Central memory CD8-positive, alpha-beta T cell (primary cell): ENCODE data around the gene EBP.

Experiments used
- ATAC-seq: fragments of 150-1000 bp; cut with Tn5 transposase; replicated peaks from 2 replicates; pipeline ENCODE4 v1.10.0; 2022; ENCODE audit warnings: mild to moderate bottlenecking, moderate FRiP score, moderate number of reproducible peaks; ENCODE audit not compliant: poor library complexity, severe bottlenecking; ENCODE audit errors: extremely low read depth
- DNase-seq, 2 donors: peaks; one replicate each; pipeline ENCODE4 v3.0.0; 2021; ENCODE audit warnings: low spot score in 2 of 2
- H3K27ac Mint-ChIP-seq: one replicate; pipeline ENCODE4 v1.8.0; 2022; ENCODE audit warnings: low read depth, mild to moderate bottlenecking, moderate library complexity, mixed read lengths
- H3K27me3 Mint-ChIP-seq: one replicate; pipeline ENCODE4 v1.8.0; 2022; ENCODE audit warnings: mixed read lengths
- H3K36me3 Mint-ChIP-seq: one replicate; pipeline ENCODE4 v1.8.0; 2022; ENCODE audit warnings: mild to moderate bottlenecking, moderate library complexity, mixed read lengths; ENCODE audit not compliant: insufficient read depth
- H3K4me1 Mint-ChIP-seq: one replicate; pipeline ENCODE4 v1.8.0; 2022; ENCODE audit warnings: mixed read lengths
- H3K4me3 Mint-ChIP-seq: one replicate; pipeline ENCODE4 v1.8.0; 2022; ENCODE audit warnings: mild to moderate bottlenecking, moderate library complexity, mixed read lengths
- H3K9me3 Mint-ChIP-seq: one replicate; pipeline ENCODE4 v1.8.0; 2022; ENCODE audit warnings: mixed read lengths

Gene EBP

DNA sequence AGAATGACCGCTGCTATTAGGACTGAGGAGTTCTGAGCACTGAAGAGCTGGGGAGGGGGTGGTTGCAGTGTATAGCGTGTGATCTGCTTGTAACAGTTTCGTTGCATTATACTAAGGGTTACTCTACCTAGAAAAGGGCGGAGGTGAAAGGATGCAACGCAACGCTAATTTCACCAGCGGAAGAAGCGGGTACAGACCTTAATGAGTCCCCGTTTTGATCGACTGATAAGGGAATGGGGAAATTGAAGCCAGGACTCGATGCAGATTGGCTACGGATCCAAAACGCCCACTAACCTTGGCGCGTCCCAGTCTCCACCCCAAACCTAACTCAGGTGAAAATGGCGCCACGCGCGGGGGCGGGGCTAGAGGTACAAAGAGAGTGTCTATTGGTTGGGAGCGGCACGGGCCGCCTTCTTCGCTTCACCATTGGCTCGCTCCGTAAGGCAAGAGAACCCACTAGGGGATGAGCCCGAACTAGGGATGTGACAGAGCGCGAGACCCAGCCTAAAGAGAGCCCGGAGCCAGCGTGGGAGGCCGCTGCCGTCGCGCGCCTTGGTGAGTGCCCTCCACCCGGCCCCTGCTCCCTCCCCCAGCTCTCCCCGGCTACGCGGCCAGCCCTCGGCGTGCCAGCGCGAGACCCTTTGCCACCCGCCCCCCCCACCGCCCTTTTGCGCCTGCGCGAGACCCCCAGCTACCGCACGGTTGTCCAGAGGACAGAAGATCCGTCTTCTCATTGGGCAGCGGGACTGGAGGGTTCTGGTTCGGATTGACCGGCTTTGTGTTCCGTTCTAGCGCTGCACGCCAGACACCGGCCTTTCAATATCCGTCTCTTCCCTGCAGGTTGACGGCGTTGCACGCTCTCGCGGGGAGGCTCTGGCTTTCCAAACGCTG is at the start of gene EBP:
Gene EBP, plus strand, starts transcription at position 456 of the 891 bp plus-strand sequence. CDS start 1,964 bp downstream, outside the sequence.
- ATAC-seq (peak; percentile 96), DNase-seq (peak; percentile 81 to 94)
- Mint-ChIP-seq H3K27ac (peak within 1 kb of the TSS; percentile 95), H3K4me1 (peaks cover 22% of the 10 kb centered on the region), H3K4me3 (peak within 1 kb of the TSS; percentile 84), H3K9me3 (no peaks in the 10 kb centered on the region), H3K36me3 (peaks cover 24% of the 10 kb centered on the region), H3K27me3 (no peaks in the 10 kb centered on the region)

DNA sequence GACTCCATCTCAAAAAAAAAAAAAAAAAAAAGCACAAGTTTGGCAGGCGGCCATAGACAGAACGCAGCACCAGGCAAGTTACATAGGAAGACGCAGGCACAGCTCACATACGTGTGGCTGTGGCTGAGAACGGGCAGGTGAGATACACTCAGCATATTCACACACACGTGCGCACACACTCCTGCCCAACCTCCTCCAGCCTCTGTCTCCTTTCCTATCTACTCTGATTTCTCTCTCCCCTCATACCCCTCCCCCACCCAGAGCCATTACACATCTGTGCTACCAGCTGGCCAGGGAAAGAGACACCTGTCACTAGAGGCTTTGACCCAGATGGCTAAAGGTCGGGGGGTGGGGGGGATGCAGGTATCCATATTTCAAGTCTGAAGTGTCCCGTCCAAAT is 49.4 kb upstream of the EBP start:
- peaks cover 36% of the 10 kb centered on the region for H3K4me1 Mint-ChIP-seq
- H3K27ac Mint-ChIP-seq, result no peak overlapping the region
- no peaks in the 10 kb centered on the region for H3K9me3 Mint-ChIP-seq
- no peaks in the 10 kb centered on the region for H3K27me3 Mint-ChIP-seq
- DNase-seq (no peak), ATAC-seq (no peak)
- H3K4me3 Mint-ChIP-seq, result no peak overlapping the region
- peaks cover 6% of the 10 kb centered on the region for H3K36me3 Mint-ChIP-seq

DNA sequence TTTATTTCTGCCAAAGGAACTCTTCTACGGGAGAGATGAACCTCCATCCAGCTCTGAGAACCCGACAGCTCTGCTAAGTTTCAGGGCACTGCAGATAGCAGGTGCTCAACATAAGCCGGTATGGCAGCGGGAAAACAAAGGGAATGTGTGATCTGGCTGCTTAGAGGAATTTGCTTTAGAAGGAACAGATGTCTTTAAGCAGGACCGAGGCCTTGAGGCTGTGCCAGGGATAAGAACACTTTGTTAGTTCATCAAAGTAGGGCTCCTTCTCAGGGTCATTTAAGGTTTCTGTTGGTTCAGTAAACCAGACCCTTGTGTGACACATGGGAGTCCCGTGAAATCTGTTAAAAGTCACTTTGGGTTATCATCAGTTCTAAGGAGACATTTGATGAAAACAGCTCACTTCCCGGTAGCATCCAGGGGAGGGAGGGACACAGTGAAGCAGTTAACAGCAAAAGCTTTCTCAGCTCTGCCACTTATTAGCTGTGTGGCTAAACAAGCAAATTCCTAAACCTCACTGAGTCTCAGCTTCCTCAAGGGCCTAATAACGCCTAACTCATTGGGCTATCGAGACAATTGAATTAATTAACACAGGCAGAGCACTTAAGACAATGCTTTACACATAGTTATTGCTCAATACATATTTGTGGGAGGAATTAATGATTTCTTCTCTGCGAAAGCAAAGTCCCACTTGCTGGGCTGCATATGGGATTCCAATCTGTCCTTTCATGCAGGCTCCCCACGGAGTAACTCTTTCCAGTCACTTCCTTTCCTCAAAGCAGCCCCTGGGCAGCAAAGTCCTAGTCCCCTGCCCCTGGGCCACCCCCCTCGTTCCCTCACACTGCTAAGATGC is 48.5 kb upstream of the EBP start:
- ATAC-seq (no peak), DNase-seq (no peak)
- peaks cover 35% of the 10 kb centered on the region for H3K4me1 Mint-ChIP-seq
- no peaks in the 10 kb centered on the region for H3K9me3 Mint-ChIP-seq
- H3K27me3 Mint-ChIP-seq, result no peaks in the 10 kb centered on the region
- H3K27ac Mint-ChIP-seq, result no peak overlapping the region
- no peak overlapping the region for H3K4me3 Mint-ChIP-seq
- peaks cover 6% of the 10 kb centered on the region for H3K36me3 Mint-ChIP-seq

DNA sequence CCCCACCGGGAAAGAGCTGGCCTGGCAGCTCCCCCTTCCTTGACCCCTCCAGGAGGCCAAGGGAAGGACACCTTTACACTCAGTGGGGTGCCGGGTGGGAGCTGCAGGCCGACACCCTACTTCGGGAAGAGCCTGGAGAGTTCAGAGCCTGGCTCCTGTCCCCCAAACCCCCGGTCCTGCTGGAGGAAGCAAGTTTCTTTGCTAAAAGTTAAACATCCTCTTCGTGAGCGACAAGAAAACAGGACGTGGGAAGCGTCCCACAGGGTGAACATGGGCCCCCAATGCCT is 48.0 kb upstream of the EBP start:
- H3K27me3 Mint-ChIP-seq, result no peaks in the 10 kb centered on the region
- no peak for ATAC-seq
- no peaks in the 10 kb centered on the region for H3K9me3 Mint-ChIP-seq
- peaks cover 8% of the 10 kb centered on the region for H3K36me3 Mint-ChIP-seq
- DNase-seq, result no peak
- H3K4me3 Mint-ChIP-seq, result no peak overlapping the region
- H3K27ac Mint-ChIP-seq, result no peak overlapping the region
- H3K4me1 Mint-ChIP-seq, result peaks cover 36% of the 10 kb centered on the region

DNA sequence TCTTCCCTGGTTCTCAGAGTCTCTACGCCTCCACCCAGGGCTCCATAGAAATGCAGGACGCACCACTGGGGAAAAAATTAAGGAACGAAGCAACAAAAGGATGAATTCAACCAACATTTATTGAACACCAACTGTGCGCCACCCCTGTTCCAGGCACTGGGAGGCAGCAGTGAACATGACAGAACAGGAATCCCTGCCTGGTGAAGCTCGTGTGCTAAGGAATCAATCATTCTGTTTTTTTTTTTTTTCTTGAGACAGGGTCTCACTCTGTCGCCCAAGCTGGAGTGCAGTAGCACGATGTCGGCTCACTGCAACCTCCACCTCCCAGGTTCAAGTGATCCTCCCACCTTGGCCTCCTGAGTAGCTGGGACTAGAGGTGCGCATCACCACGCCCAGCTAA is 47.5 kb upstream of the EBP start:
- no peak for ATAC-seq
- Mint-ChIP-seq H3K27me3 (no peaks in the 10 kb centered on the region), H3K27ac (no peak overlapping the region)

DNA sequence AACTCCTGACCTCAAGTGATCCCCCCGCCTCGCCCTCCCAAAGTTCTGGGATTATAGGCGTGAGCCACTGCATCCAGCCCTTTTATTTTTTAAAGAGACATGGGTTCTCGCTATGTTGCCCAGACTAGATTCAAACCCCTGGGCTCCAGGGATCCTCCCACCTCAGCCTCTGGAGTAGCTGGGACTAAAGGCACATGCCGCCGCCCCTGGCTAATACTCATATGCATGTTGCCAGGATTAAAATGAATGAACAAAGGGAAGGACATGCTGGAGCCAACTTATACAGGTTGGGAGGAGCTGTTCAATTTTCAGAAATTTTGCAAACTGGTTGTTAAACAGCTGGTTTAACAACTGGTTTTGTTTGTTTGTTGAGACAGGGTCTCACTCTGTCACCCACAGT is 47.0 kb upstream of the EBP start:
- H3K9me3 Mint-ChIP-seq, result no peaks in the 10 kb centered on the region
- no peak overlapping the region for H3K27ac Mint-ChIP-seq
- peaks cover 8% of the 10 kb centered on the region for H3K36me3 Mint-ChIP-seq
- peaks cover 26% of the 10 kb centered on the region for H3K4me1 Mint-ChIP-seq
- H3K4me3 Mint-ChIP-seq, result no peak overlapping the region
- H3K27me3 Mint-ChIP-seq, result no peaks in the 10 kb centered on the region
- ATAC-seq (no peak), DNase-seq (no peak)

More for the DNA sequence above, 47.5 kb upstream of the EBP start:
- Mint-ChIP-seq H3K36me3 (peaks cover 8% of the 10 kb centered on the region), H3K4me1 (peaks cover 31% of the 10 kb centered on the region), H3K4me3 (no peak overlapping the region), H3K9me3 (no peaks in the 10 kb centered on the region)
- no peak for DNase-seq

DNA sequence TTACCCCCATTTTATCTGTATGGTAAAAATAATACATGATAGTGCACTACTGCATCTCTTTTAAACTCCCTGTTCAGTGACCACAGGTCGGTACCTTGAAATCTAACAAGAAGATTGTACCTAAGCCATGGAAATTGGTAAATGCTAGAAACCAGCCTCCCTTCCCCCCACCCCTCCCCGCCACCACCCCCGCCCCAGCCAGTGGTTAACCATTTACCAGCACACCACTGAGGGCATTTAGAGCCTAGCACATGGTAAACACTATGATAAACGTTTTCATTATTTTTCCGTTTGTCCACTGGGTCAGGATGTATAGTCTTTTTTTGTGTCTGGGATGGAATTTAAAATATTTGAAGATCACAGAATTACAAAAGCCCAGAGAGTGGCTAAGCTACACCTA is 46.3 kb upstream of the EBP start:
- Mint-ChIP-seq H3K4me1 (peaks cover 24% of the 10 kb centered on the region), H3K27me3 (no peaks in the 10 kb centered on the region), H3K27ac (peak overlapping the region; percentile 56), H3K9me3 (no peaks in the 10 kb centered on the region), H3K4me3 (peak overlapping the region; percentile 90), H3K36me3 (peaks cover 8% of the 10 kb centered on the region)
- ATAC-seq (no peak), DNase-seq (no peak)

DNA sequence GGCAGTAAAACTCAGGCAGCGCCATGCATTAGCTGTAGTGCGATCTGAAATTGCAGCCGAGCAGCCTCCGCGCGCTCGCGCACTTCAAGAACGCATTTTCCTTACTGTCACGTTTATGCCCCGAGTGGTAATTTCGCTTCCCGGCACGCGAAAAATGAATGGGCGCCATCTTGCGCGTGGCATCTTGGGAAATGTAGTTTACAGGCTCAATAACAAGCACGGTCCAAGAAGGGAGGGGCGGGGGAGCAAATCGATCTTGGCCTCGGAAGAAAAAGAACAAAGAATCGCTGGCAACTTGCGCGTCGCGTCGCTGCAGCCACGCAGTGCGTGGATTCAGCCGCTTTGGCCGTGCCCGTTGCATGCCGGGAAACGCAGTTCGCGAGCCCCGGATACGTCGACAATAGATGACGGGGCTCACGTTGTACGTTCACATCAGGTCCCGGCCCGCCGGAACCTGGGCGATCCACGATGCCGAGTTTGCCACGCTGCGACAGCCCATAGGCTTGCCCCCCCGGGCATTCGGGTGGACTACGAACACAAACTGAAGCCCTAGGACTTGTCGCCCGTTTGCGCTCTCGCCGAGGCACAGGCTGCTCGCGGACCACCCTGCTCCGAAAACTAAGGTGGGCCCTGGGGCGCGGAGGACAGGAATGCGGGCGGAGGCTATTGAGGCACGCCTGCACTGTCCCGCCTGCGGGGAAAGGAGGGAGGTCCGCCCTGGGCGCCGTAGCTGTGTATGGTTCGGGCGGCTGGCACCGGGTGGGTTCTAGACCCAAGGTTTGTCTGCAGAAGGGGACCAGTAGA is 45.6 kb upstream of the EBP start, which contains the start of gene FTSJ1:
Gene FTSJ1, plus strand, starts transcription at position 426 of the 804 bp plus-strand sequence. CDS start 1,849 bp downstream, outside the sequence.
- DNase-seq, result peak; percentile 62 to 88
- peak; percentile 96 for ATAC-seq
- peak within 1 kb of the TSS; percentile 90 for H3K4me3 Mint-ChIP-seq
- peak within 1 kb of the TSS; percentile 56 for H3K27ac Mint-ChIP-seq
- H3K27me3 Mint-ChIP-seq, result no peaks in the 10 kb centered on the region
- peaks cover 24% of the 10 kb centered on the region for H3K4me1 Mint-ChIP-seq
- no peaks in the 10 kb centered on the region for H3K9me3 Mint-ChIP-seq
- H3K36me3 Mint-ChIP-seq, result peaks cover 11% of the 10 kb centered on the region

DNA sequence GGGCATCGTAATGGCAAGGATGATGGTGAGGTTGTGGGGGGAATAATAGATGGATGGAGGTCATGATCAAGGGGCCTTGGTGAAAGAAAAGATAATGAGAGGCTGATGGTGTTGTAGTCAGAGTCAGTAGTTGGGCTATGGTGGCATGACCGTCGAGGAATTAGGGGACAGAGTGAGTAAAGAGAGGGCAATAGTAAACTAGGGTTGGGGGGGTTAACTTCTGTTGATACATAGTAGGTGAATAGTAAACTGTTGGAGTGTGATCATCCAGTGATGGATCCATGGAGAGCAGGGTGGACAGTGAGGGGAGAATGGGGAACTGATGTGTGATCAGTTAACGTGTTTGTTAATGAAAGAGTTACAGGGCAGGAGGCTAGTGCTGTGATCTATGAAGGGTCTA is 44.7 kb upstream of the EBP start:
- DNase-seq (no peak), ATAC-seq (no peak)
- Mint-ChIP-seq H3K9me3 (no peaks in the 10 kb centered on the region), H3K4me1 (peaks cover 24% of the 10 kb centered on the region), H3K27ac (peak overlapping the region; percentile 56), H3K36me3 (peaks cover 18% of the 10 kb centered on the region), H3K4me3 (peak overlapping the region; percentile 90), H3K27me3 (no peaks in the 10 kb centered on the region)

DNA sequence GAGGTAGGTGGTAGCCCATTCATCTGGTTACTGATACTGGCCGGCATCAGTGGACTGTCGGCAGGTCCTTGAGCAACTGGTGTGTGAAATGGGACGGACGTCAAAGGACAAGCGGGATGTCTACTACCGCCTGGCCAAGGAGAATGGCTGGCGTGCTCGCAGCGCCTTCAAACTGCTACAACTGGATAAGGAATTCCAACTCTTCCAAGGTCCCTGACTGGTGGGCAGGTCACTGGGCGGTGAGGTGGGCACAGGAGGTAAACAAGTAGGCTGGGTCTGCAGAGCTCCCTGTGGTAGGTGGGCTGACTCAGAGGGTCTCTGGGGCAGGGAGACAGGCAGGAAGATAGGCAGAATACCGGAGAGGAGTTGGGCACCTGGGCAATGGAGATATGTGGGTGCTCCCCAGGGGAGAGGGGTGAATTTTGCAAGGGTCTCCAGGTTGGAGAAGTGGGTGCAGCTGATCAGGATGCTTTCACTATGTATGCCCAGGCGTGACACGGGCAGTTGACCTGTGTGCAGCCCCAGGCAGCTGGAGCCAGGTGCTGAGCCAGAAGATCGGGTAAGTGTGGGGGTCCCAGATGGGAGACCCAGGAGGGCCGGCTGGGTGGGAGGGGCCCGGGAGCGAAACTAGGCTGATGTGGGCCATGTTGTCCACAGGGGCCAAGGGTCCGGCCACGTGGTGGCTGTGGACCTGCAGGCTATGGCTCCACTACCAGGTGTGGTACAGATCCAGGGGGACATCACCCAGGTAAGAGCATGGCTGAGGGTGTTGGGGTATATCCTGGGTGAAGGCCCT is 43.5 kb upstream of the EBP start:
- no peaks in the 10 kb centered on the region for H3K27me3 Mint-ChIP-seq
- no peak for ATAC-seq
- peaks cover 24% of the 10 kb centered on the region for H3K36me3 Mint-ChIP-seq
- peaks cover 24% of the 10 kb centered on the region for H3K4me1 Mint-ChIP-seq
- no peak overlapping the region for H3K27ac Mint-ChIP-seq
- H3K9me3 Mint-ChIP-seq, result no peaks in the 10 kb centered on the region
- no peak for DNase-seq
- no peak overlapping the region for H3K4me3 Mint-ChIP-seq

DNA sequence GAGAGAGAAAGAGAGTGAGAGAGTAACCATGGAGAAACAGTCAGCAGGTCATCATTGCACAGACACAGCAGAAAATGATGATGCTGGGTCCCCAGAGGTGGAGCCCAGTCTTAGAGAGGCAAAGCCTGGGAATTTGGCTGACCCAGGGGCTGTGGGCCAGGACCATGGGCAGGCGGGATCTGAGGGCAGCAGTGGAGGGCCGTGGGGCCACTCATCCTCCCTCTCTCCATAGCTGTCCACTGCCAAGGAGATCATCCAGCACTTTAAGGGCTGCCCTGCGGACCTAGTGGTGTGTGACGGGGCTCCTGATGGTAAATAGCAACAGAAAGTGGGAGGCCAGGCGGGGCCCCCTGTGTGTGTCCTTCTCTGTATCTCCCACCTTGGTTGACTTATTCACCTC is 42.8 kb upstream of the EBP start:
- Mint-ChIP-seq H3K27me3 (no peaks in the 10 kb centered on the region), H3K4me3 (no peak overlapping the region), H3K27ac (no peak overlapping the region), H3K4me1 (peaks cover 24% of the 10 kb centered on the region), H3K9me3 (no peaks in the 10 kb centered on the region), H3K36me3 (peaks cover 29% of the 10 kb centered on the region)
- ATAC-seq (no peak), DNase-seq (no peak)

DNA sequence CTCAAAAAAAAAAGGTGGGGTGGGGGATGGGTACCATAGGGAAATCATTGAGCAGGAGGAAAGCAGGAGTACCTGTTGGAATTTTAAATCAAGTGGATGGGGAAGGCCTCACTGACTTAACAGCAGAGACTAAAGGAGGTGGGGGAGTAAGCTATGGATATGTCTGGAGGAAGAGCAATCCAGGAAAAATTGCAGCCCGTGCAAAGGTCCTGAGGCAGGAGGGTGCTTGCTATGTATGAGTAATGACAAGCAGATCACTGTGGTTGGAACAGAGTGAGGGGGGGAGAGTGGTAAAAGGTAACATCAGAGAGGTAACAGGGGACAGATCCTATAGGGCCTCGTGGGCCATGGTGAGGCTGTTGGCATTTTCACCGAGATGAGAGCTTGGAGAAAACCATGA is 41.5 kb upstream of the EBP start:
- no peak overlapping the region for H3K4me3 Mint-ChIP-seq
- peaks cover 24% of the 10 kb centered on the region for H3K4me1 Mint-ChIP-seq
- peak overlapping the region; percentile 11 for H3K27ac Mint-ChIP-seq
- H3K27me3 Mint-ChIP-seq, result no peaks in the 10 kb centered on the region
- DNase-seq (no peak), ATAC-seq (no peak)
- H3K36me3 Mint-ChIP-seq, result peaks cover 29% of the 10 kb centered on the region
- H3K9me3 Mint-ChIP-seq, result no peaks in the 10 kb centered on the region
